ENCODE results near the gene TRAF3.

Gene TRAF3

GRCh38 chr14:102840771-102841528 is 63.7 kb downstream of the TRAF3 start:
- Histone ChIP-seq H3K27ac (peak overlapping the region in 1 of 11 experiments; percentile 17; a peak in 1 of 22 replicates), H3K27me3 (no peaks in the 10 kb centered on the region), H3K9ac (no peak overlapping the region), H4K20me1 (peaks cover 0 to 95% (median 19%) of the 10 kb centered on the region in 11 experiments; a peak in 16 of 22 replicates), H3K9me3 (replicated peaks in 1 of 11) (no peaks in the 10 kb centered on the region), H3K4me3 (no peak overlapping the region), H3K4me2 (peak overlapping the region in 3 of 11 experiments; percentile 8 to 57 (median 42); a peak in 5 of 22 replicates), H3K4me1 (peaks cover 0 to 18% (median 4%) of the 10 kb centered on the region in 10 experiments; a peak in 9 of 20 replicates), H3K36me3 (peaks cover 4 to 48% (median 20%) of the 10 kb centered on the region in 11 experiments; a peak in 19 of 22 replicates)
- TF ChIP-seq Cebpa-rat (IDR thresholded peaks at IDR 0.05): no peak

- no peak for TF ChIP-seq Cebpa-rat (IDR thresholded peaks at IDR 0.05)
- Histone ChIP-seq H3K9ac (peak overlapping the region in 2 of 11 experiments; percentile 7 to 37; a peak in 1 of 22 replicates), H3K4me1 (peaks cover 0 to 32% (median 5%) of the 10 kb centered on the region in 10 experiments; a peak in 10 of 20 replicates), H3K4me3 (no peak overlapping the region), H3K9me3 (replicated peaks in 1 of 11) (no peaks in the 10 kb centered on the region), H3K36me3 (peaks cover 4 to 35% (median 12%) of the 10 kb centered on the region in 11 experiments; a peak in 15 of 22 replicates), H3K27ac (0 out of 22 replicates have a peak overlapping the region, but pooled peaks of 1 of the 11 experiments have one; percentile 7), H4K20me1 (peaks cover 0 to 98% (median 12%) of the 10 kb centered on the region in 11 experiments; a peak in 11 of 22 replicates), H3K4me2 (peak overlapping the region in 3 of 11 experiments; percentile 31 to 76 (median 52); a peak in 5 of 22 replicates), H3K27me3 (no peaks in the 10 kb centered on the region)
Observed at GRCh38 chr14:102848830-102849525, 71.7 kb downstream of the TRAF3 start.

DNA sequence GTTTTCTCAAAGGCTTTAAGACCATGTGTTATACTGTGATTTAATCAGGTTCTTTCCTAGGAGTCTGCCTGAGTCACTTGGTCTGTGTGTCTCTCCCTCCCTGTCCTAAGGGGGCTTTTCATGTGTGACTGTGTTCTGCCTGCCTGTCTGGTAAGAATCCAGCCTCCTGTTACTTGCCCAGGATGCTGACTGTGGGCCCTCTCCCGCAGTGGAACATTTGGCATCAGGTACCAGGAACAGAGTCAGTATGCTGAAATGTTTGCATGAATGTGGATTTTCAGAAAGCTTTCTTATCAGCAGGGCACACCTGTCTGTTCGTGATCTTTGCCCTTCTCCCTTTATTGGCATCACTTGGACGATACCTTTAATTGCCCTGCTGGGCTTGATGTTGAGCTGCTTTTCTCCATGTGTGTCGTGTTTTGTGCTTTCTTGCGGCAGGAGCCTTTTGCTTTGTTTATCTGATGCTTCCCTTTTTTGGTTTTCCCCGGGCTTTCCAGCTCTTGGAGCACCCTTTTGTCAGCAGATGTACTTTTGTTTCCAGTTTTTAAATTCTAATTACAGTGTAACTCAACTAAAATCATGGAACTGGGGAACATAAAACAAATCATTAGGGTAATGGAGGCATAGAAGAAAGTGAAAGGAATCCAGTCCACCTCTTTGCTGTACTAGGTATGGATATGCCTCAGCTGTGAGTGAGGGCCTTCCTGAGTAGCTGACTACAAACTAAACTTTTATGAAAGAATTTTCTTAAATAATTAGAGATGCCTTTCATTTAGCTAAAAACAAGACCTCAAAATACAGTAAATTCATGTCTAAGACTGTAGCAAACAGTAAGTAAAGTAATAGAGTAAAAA is 72.5 kb downstream of the TRAF3 start:
- Histone ChIP-seq H3K27me3 (no peaks in the 10 kb centered on the region), H3K36me3 (peaks cover 8 to 38% (median 20%) of the 10 kb centered on the region in 11 experiments; a peak in 16 of 22 replicates), H3K4me1 (peaks cover 0 to 32% (median 5%) of the 10 kb centered on the region in 10 experiments; a peak in 10 of 20 replicates), H3K27ac (peak overlapping the region in 2 of 11 experiments; percentile 7 to 9; a peak in 1 of 22 replicates), H3K9ac (peak overlapping the region in 2 of 11 experiments; percentile 7 to 53; a peak in 3 of 22 replicates), H3K4me3 (no peak overlapping the region), H3K4me2 (peak overlapping the region in 3 of 11 experiments; percentile 31 to 76 (median 52); a peak in 6 of 22 replicates), H3K9me3 (replicated peaks in 1 of 11) (0 out of 22 replicates have a peak, but pooled peaks cover 0 to 6% (median 0%) of the 10 kb centered on the region in 11 experiments), H4K20me1 (peaks cover 0 to 98% (median 12%) of the 10 kb centered on the region in 11 experiments; a peak in 11 of 22 replicates)
- no peak for TF ChIP-seq Cebpa-rat (IDR thresholded peaks at IDR 0.05)

GRCh38 chr14:102853648-102854047 is 76.4 kb downstream of the TRAF3 start:
- Histone ChIP-seq H3K4me1 (peaks cover 0 to 23% (median 5%) of the 10 kb centered on the region in 10 experiments; a peak in 10 of 20 replicates), H3K36me3 (peaks cover 31 to 69% (median 51%) of the 10 kb centered on the region in 11 experiments), H3K27ac (no peak overlapping the region), H3K4me2 (no peak overlapping the region), H3K4me3 (no peak overlapping the region), H3K27me3 (no peaks in the 10 kb centered on the region), H3K9me3 (replicated peaks in 1 of 11) (peaks cover 7 to 35% (median 29%) of the 10 kb centered on the region in 11 experiments; a peak in 20 of 22 replicates), H4K20me1 (peaks cover 0 to 98% (median 11%) of the 10 kb centered on the region in 11 experiments; a peak in 10 of 22 replicates), H3K9ac (no peak overlapping the region)
- TF ChIP-seq Cebpa-rat (IDR thresholded peaks at IDR 0.05): peak in 1 of 11 experiments; percentile 43; a peak in 1 of 22 replicates

DNA sequence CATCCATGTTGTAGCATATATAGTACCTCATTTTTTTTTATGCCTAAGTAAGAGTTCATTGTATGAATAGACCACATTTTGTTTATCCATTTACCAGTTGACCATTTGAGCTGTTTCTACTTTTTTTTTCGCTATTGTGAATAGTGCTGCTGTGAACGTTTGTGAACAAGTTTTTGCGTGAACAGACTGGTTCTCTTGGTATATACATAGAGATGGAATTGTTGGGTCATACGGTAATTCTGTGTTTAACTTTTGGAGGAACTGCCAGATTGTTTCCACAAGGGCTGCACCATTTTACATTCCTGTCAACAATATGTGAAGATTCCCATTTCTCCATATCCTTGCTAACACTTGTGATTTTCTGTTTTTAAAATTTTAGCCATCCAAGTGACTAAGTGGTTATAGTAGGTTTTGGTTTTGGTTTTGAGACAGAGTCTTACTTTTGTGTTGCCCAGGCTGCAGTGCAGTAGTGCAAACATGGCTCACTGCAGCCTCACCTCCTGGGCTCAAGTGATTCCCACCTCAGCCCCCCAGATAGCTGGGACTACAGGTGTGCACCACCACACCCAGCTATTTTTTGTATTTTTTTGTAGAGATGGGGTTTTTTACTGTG is 76.9 kb downstream of the TRAF3 start:
- Histone ChIP-seq H3K36me3 (peaks cover 31 to 75% (median 54%) of the 10 kb centered on the region in 11 experiments), H3K27ac (no peak overlapping the region), H3K4me2 (no peak overlapping the region), H3K4me1 (peaks cover 0 to 17% (median 3%) of the 10 kb centered on the region in 10 experiments; a peak in 10 of 20 replicates), H3K4me3 (no peak overlapping the region), H4K20me1 (peaks cover 0 to 96% (median 6%) of the 10 kb centered on the region in 11 experiments; a peak in 10 of 22 replicates), H3K27me3 (no peaks in the 10 kb centered on the region), H3K9me3 (replicated peaks in 1 of 11) (peaks cover 7 to 39% (median 32%) of the 10 kb centered on the region in 11 experiments; a peak in 20 of 22 replicates), H3K9ac (no peak overlapping the region)
- no peak for TF ChIP-seq Cebpa-rat (IDR thresholded peaks at IDR 0.05)

DNA sequence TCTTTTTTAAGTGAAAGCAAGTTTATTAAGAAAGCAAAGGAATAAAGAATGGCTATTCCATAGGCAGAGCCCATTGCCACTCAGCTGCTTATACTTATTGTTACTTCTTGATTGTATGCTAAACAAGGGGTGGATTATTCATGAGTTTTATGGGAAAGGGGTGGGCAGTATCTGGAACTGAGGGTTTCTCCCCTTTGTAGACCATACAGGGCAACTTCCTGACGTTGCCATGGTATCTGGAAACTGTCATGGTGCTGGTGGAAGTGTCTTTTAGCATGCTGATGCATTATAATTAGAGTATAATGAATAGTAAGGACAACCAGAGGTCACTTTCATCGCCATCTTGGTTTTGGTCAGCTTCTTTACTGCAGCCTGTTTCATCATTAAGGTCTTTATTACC is 78.9 kb downstream of the TRAF3 start:
- peaks cover 31 to 86% (median 66%) of the 10 kb centered on the region in 11 experiments for H3K36me3 ChIP-seq
- no peak overlapping the region for H3K4me2 ChIP-seq
- no peak overlapping the region for H3K4me3 ChIP-seq
- H3K4me1 ChIP-seq: no peaks in the 10 kb centered on the region
- TF ChIP-seq Cebpa-rat (IDR thresholded peaks at IDR 0.05): no peak
- peaks cover 0 to 96% (median 0%) of the 10 kb centered on the region in 11 experiments; a peak in 7 of 22 replicates for H4K20me1 ChIP-seq
- H3K9ac ChIP-seq: no peak overlapping the region
- H3K27ac ChIP-seq: no peak overlapping the region
- no peaks in the 10 kb centered on the region for H3K27me3 ChIP-seq
- peaks cover 14 to 57% (median 45%) of the 10 kb centered on the region in 11 experiments; a peak in 21 of 22 replicates for H3K9me3 ChIP-seq (replicated peaks in 1 of 11)

DNA sequence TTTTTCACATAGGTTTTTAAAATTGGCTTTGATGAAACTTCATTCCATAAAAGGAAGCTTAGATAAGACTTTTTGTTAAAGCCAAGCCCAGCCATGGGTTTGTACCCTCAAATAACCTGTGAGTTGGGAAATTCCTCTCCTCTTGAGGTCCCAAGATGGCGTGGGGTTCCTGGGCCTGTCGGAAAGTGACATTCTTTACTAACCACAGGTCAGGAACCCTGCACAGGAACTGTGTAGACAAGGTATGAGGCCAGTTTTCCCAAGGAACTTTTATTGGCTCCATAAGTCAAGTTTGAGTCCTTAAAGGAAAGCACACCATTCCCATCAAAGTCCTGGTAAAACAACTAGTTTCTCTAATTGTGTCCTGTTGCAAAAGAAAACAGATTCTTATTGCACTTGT is 80.2 kb downstream of the TRAF3 start:
- peaks cover 27 to 68% (median 55%) of the 10 kb centered on the region in 11 experiments for H3K9me3 ChIP-seq (replicated peaks in 1 of 11)
- H3K27ac ChIP-seq: no peak overlapping the region
- H4K20me1 ChIP-seq: peaks cover 0 to 96% (median 0%) of the 10 kb centered on the region in 11 experiments; a peak in 6 of 22 replicates
- H3K9ac ChIP-seq: no peak overlapping the region
- H3K4me1 ChIP-seq: peaks cover 0 to 5% (median 0%) of the 10 kb centered on the region in 10 experiments; a peak in 1 of 20 replicates
- H3K4me2 ChIP-seq: no peak overlapping the region
- no peak for TF ChIP-seq Cebpa-rat (IDR thresholded peaks at IDR 0.05)
- no peaks in the 10 kb centered on the region for H3K27me3 ChIP-seq
- peaks cover 35 to 92% (median 70%) of the 10 kb centered on the region in 11 experiments for H3K36me3 ChIP-seq
- no peak overlapping the region for H3K4me3 ChIP-seq
